Measurements from ENCODE around the gene ALG11.
A peak's percentile ranks its signal among the peaks of the same experiment; 100 is the strongest.
"Not testable (repeated sequence)": the region's sequence is repeated elsewhere in the genome, so short reads cannot be mapped to it uniquely, and the experiment has no call there.

ALG11 gene

DNA sequence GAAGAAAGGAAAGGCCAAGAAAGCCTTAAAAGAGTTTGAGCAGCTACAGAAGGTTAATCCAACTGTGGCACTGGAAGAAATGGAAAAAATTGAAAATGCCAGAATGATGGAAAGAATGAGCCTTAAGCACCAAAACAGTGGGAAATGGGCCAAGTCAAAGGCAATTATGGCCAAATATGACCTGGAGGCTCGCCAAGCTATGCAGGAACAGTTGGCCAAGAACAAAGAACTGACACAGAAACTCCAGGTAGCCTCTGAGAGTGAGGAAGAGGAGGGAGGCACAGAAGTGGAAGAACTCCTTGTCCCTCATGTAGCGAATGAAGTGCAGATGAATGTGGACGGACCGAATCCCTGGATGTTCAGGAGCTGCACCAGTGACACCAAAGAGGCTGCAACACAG lies 17.4 kb downstream of the ALG11 start:
- Histone ChIP-seq H2AFZ (ENCODE audit: low read depth, low read length) (no peak overlapping the region), H3K14ac (ENCODE audit: low read length in 2 of 2) (no peak overlapping the region), H3K27me3 (ENCODE audit: control insufficient read depth in 1 of 2, insufficient read depth in 1 of 2, low read length in 2 of 2) (no peaks in the 10 kb centered on the region), H3K9me3 (ENCODE audit: control insufficient read depth, low read length) (peaks cover 10% of the 10 kb centered on the region), H3K79me1 (replicated peaks; ENCODE audit: low read length, poor library complexity, severe bottlenecking) (peaks cover 38% of the 10 kb centered on the region), H4K8ac (ENCODE audit: low read length) (no peak overlapping the region), H3K23ac (ENCODE audit: low read length in 2 of 2) (no peak overlapping the region), H3K27ac (ENCODE audit: low read length, poor library complexity, severe bottlenecking) (no peak overlapping the region), H2BK15ac (ENCODE audit: low read depth, poor library complexity, severe bottlenecking) (no peak overlapping the region), H2BK5ac (ENCODE audit: low read depth, low read length, poor library complexity, severe bottlenecking) (no peak overlapping the region), H3K4me3 (ENCODE audit: insufficient read depth in 1 of 2, low read depth in 1 of 2, low read length in 2 of 2) (no peak overlapping the region), H2BK120ac (ENCODE audit: low read depth, low read length) (no peak overlapping the region), H2BK12ac (ENCODE audit: low read length in 2 of 2) (no peak overlapping the region), H4K91ac (ENCODE audit: low read length) (no peak overlapping the region), H3K36me3 (ENCODE audit: control insufficient read depth in 1 of 2, insufficient read depth in 2 of 2, low read depth in 1 of 2, low read length in 2 of 2) (peaks cover 13 to 44% of the 10 kb centered on the region in 2 experiments), H2AK5ac (ENCODE audit: low read length, severe bottlenecking) (no peak overlapping the region), H3K4me2 (ENCODE audit: low read length, poor library complexity, severe bottlenecking) (no peak overlapping the region), H3K18ac (ENCODE audit: low read depth in 1 of 2, low read length in 2 of 2) (no peak overlapping the region), H3K4me1 (ENCODE audit: control insufficient read depth, insufficient read depth, low read depth, low read length) (peaks cover 2% of the 10 kb centered on the region), H3K9ac (ENCODE audit: low read length) (no peak overlapping the region), H3K4ac (ENCODE audit: low read depth in 1 of 2, low read length in 2 of 2) (no peak overlapping the region)
- DNase-seq: no peak
- 98% methylated on average over 4 of the region's 4 CpGs for WGBS

DNA sequence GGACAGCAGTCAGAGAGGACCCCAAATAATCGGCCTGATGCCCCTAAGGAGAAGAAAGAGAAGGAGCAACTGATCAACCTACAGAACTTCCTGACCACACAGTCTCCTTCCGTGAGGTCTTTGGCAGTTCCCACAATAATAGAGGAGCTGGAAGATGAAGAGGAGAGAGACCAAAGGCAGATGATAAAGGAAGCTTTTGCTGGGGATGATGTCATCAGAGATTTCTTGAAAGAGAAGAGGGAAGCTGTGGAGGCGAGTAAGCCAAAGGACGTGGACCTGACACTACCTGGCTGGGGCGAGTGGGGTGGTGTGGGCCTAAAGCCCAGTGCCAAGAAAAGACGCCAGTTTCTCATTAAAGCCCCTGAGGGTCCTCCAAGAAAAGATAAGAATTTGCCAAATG lies 18.2 kb downstream of the ALG11 start:
- not testable (repeated sequence) for H2BK5ac ChIP-seq (ENCODE audit: low read depth, low read length, poor library complexity, severe bottlenecking); H3K27ac ChIP-seq (ENCODE audit: low read length, poor library complexity, severe bottlenecking); H3K4me3 ChIP-seq (ENCODE audit: insufficient read depth in 1 of 2, low read depth in 1 of 2, low read length in 2 of 2); H2BK120ac ChIP-seq (ENCODE audit: low read depth, low read length); H3K4me1 ChIP-seq (ENCODE audit: control insufficient read depth, insufficient read depth, low read depth, low read length); H3K18ac ChIP-seq (ENCODE audit: low read depth in 1 of 2, low read length in 2 of 2); H3K4ac ChIP-seq (ENCODE audit: low read depth in 1 of 2, low read length in 2 of 2); H2BK12ac ChIP-seq (ENCODE audit: low read length in 2 of 2); DNase-seq; H3K27me3 ChIP-seq (ENCODE audit: control insufficient read depth in 1 of 2, insufficient read depth in 1 of 2, low read length in 2 of 2); H4K91ac ChIP-seq (ENCODE audit: low read length); H3K23ac ChIP-seq (ENCODE audit: low read length in 2 of 2); H2AFZ ChIP-seq (ENCODE audit: low read depth, low read length); H2BK15ac ChIP-seq (ENCODE audit: low read depth, poor library complexity, severe bottlenecking); H4K8ac ChIP-seq (ENCODE audit: low read length); H3K4me2 ChIP-seq (ENCODE audit: low read length, poor library complexity, severe bottlenecking); H3K9ac ChIP-seq (ENCODE audit: low read length); H3K14ac ChIP-seq (ENCODE audit: low read length in 2 of 2); H2AK5ac ChIP-seq (ENCODE audit: low read length, severe bottlenecking)
- Histone ChIP-seq H3K79me1 (replicated peaks; ENCODE audit: low read length, poor library complexity, severe bottlenecking) (peaks cover 35% of the 10 kb centered on the region), H3K9me3 (ENCODE audit: control insufficient read depth, low read length) (peaks cover 10% of the 10 kb centered on the region), H3K36me3 (ENCODE audit: control insufficient read depth in 1 of 2, insufficient read depth in 2 of 2, low read depth in 1 of 2, low read length in 2 of 2) (peaks cover 13 to 36% of the 10 kb centered on the region in 2 experiments)
- 100% methylated on average over 5 of the region's 6 CpGs for WGBS

DNA sequence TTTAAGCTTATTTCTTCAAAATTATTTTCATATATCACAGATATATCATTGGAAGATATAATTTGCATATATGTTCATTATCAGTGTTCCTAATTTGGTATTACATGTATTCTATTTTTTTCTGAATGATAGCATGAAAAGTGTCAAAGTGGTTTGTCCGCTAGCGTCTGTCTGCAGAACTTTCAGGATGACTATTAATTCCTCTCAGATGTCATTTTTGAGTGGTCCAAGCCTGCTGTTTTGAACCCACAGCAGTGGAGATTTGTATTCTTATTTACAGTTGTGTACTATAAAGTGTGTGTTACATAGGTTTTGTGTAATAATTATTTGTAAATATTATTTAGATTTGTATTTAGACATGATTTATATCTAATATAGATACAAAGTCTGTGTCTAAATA lies 20.8 kb downstream of the ALG11 start:
- H2BK5ac ChIP-seq (ENCODE audit: low read depth, low read length, poor library complexity, severe bottlenecking): no peak overlapping the region
- no peak for DNase-seq
- no peak overlapping the region for H3K9ac ChIP-seq (ENCODE audit: low read length)
- H3K9me3 ChIP-seq (ENCODE audit: control insufficient read depth, low read length): peaks cover 5% of the 10 kb centered on the region
- no peaks in the 10 kb centered on the region for H3K27me3 ChIP-seq (ENCODE audit: control insufficient read depth in 1 of 2, insufficient read depth in 1 of 2, low read length in 2 of 2)
- H2BK120ac ChIP-seq (ENCODE audit: low read depth, low read length): no peak overlapping the region
- H4K91ac ChIP-seq (ENCODE audit: low read length): no peak overlapping the region
- H3K4ac ChIP-seq (ENCODE audit: low read depth in 1 of 2, low read length in 2 of 2): no peak overlapping the region
- WGBS: 98% methylated on average over 2 of the region's 2 CpGs
- no peak overlapping the region for H3K14ac ChIP-seq (ENCODE audit: low read length in 2 of 2)
- H3K4me1 ChIP-seq (ENCODE audit: control insufficient read depth, insufficient read depth, low read depth, low read length): no peaks in the 10 kb centered on the region
- H3K36me3 ChIP-seq (ENCODE audit: control insufficient read depth in 1 of 2, insufficient read depth in 2 of 2, low read depth in 1 of 2, low read length in 2 of 2): peaks cover 5 to 15% of the 10 kb centered on the region in 2 experiments
- no peak overlapping the region for H3K4me2 ChIP-seq (ENCODE audit: low read length, poor library complexity, severe bottlenecking)
- no peak overlapping the region for H3K23ac ChIP-seq (ENCODE audit: low read length in 2 of 2)
- no peak overlapping the region for H2AK5ac ChIP-seq (ENCODE audit: low read length, severe bottlenecking)
- H3K18ac ChIP-seq (ENCODE audit: low read depth in 1 of 2, low read length in 2 of 2): no peak overlapping the region
- H2BK15ac ChIP-seq (ENCODE audit: low read depth, poor library complexity, severe bottlenecking): no peak overlapping the region
- H3K27ac ChIP-seq (ENCODE audit: low read length, poor library complexity, severe bottlenecking): no peak overlapping the region
- no peak overlapping the region for H2BK12ac ChIP-seq (ENCODE audit: low read length in 2 of 2)
- H3K79me1 ChIP-seq (replicated peaks; ENCODE audit: low read length, poor library complexity, severe bottlenecking): peaks cover 19% of the 10 kb centered on the region
- no peak overlapping the region for H2AFZ ChIP-seq (ENCODE audit: low read depth, low read length)
- no peak overlapping the region for H4K8ac ChIP-seq (ENCODE audit: low read length)
- no peak overlapping the region for H3K4me3 ChIP-seq (ENCODE audit: insufficient read depth in 1 of 2, low read depth in 1 of 2, low read length in 2 of 2)

DNA sequence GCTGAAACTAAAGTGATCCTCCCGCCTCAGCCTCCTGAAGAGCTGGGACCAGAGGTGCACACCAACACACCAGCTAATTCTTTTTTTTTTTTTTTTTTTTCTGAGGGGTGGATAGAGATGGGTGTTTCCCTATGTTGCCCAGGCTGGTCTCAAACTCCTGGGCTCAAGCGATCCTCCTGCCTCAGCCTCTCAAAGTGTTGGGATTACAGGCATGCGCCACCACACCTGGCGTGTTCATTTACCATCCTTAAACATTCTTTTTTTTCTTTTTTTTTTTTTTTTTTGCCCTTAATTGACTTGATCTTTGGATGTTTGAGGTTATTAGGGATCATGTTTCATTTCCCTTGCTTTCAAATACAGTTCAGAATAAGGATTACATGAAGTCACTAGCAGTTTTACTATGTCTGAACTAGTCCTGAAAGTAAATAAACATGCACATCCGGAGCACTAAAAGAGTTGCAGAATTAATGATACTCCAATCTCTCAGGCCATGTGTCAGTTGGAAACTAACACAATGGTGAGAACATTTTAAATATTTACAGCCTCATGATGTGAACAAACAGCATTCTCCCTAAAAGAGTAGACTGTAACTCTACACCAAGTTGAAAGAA lies 22.5 kb downstream of the ALG11 start:
- H3K14ac ChIP-seq (ENCODE audit: low read length in 2 of 2): no peak overlapping the region
- no peak overlapping the region for H3K27ac ChIP-seq (ENCODE audit: low read length, poor library complexity, severe bottlenecking)

More for the DNA sequence above, 22.5 kb downstream of the ALG11 start:
- no peaks in the 10 kb centered on the region for H3K36me3 ChIP-seq (ENCODE audit: control insufficient read depth in 1 of 2, insufficient read depth in 2 of 2, low read depth in 1 of 2, low read length in 2 of 2)
- H4K8ac ChIP-seq (ENCODE audit: low read length): no peak overlapping the region
- H2BK120ac ChIP-seq (ENCODE audit: low read depth, low read length): no peak overlapping the region
- H2BK5ac ChIP-seq (ENCODE audit: low read depth, low read length, poor library complexity, severe bottlenecking): no peak overlapping the region
- no peak overlapping the region for H3K18ac ChIP-seq (ENCODE audit: low read depth in 1 of 2, low read length in 2 of 2)
- H3K9ac ChIP-seq (ENCODE audit: low read length): no peak overlapping the region
- peaks cover 16% of the 10 kb centered on the region for H3K79me1 ChIP-seq (replicated peaks; ENCODE audit: low read length, poor library complexity, severe bottlenecking)
- no peaks in the 10 kb centered on the region for H3K9me3 ChIP-seq (ENCODE audit: control insufficient read depth, low read length)
- no peak overlapping the region for H2AK5ac ChIP-seq (ENCODE audit: low read length, severe bottlenecking)
- H2BK12ac ChIP-seq (ENCODE audit: low read length in 2 of 2): no peak overlapping the region
- WGBS: 89% methylated on average over 1 of the region's 5 CpGs
- H3K4me2 ChIP-seq (ENCODE audit: low read length, poor library complexity, severe bottlenecking): no peak overlapping the region
- H3K4me3 ChIP-seq (ENCODE audit: insufficient read depth in 1 of 2, low read depth in 1 of 2, low read length in 2 of 2): no peak overlapping the region
- H3K4ac ChIP-seq (ENCODE audit: low read depth in 1 of 2, low read length in 2 of 2): no peak overlapping the region
- H2AFZ ChIP-seq (ENCODE audit: low read depth, low read length): no peak overlapping the region
- H3K23ac ChIP-seq (ENCODE audit: low read length in 2 of 2): no peak overlapping the region
- DNase-seq: peak; percentile 3
- no peak overlapping the region for H2BK15ac ChIP-seq (ENCODE audit: low read depth, poor library complexity, severe bottlenecking)
- H3K27me3 ChIP-seq (ENCODE audit: control insufficient read depth in 1 of 2, insufficient read depth in 1 of 2, low read length in 2 of 2): no peaks in the 10 kb centered on the region
- no peak overlapping the region for H4K91ac ChIP-seq (ENCODE audit: low read length)
- no peaks in the 10 kb centered on the region for H3K4me1 ChIP-seq (ENCODE audit: control insufficient read depth, insufficient read depth, low read depth, low read length)

Measured in mesenchymal stem cell (in vitro differentiated cells and primary cell).